HepG2 (cell line): ENCODE data around the gene RABGGTA. TPM values are rescaled to one million over a fixed set of nuclear protein-coding genes. Genes with fewer than 3 reads are reported as not detected.
A peak's percentile ranks its signal among the peaks of the same experiment; 100 is the strongest.

Experiments used
- ELF4 ChIP-seq: sonication (generic); formaldehyde crosslinking; IDR thresholded peaks from 2 replicates; pipeline ENCODE4 v1.5.0; 2020; ENCODE audit warnings: missing genetic modification reagents, mild to moderate bottlenecking, moderate library complexity, borderline replicate concordance
- GATA4 ChIP-seq: sonication (generic); IDR thresholded peaks from 2 replicates; pipeline ENCODE4 v1.6.1; 2016; ENCODE audit warnings: antibody characterized with exemption, low read depth, borderline replicate concordance
- KDM3A ChIP-seq: IDR thresholded peaks from 2 replicates; pipeline ENCODE4 v1.6.1; 2018; ENCODE audit warnings: low read depth, missing compliant biosample characterization
- LBX2 ChIP-seq: sonication (generic); formaldehyde crosslinking; IDR thresholded peaks from 2 replicates; pipeline ENCODE4 v1.5.0; 2020; ENCODE audit warnings: missing genetic modification reagents, mild to moderate bottlenecking, borderline replicate concordance
- NFAT5 ChIP-seq: sonication (generic); formaldehyde crosslinking; IDR thresholded peaks from 2 replicates; pipeline ENCODE4 v1.4.0; 2020; ENCODE audit warnings: missing genetic modification reagents
- PCBP2 ChIP-seq: fragments of 200-400 bp; formaldehyde crosslinking; optimal IDR thresholded peaks from 2 replicates; pipeline ENCODE3; 2018; ENCODE audit warnings: low read length, low read depth; ENCODE audit not compliant: poor library complexity, severe bottlenecking
- POLR2G ChIP-seq: fragments of 200-400 bp; formaldehyde crosslinking; IDR thresholded peaks from 2 replicates; pipeline ENCODE4 v1.6.1; 2018; ENCODE audit warnings: mild to moderate bottlenecking, low read depth, low read length, moderate library complexity
- PRDM10 ChIP-seq: sonication (generic); formaldehyde crosslinking; IDR thresholded peaks from 2 replicates; pipeline ENCODE4 v1.4.0; 2020; ENCODE audit warnings: low read depth, missing genetic modification reagents
- RFXANK ChIP-seq: IDR thresholded peaks from 2 replicates; pipeline ENCODE4 v1.6.1; 2016
- SUZ12 ChIP-seq: fragments of 150-350 bp; IDR thresholded peaks from 2 replicates; pipeline ENCODE4 v1.6.1; 2014; ENCODE audit warnings: low read depth, low read length
- TRAFD1 ChIP-seq: sonication (generic); formaldehyde crosslinking; IDR thresholded peaks from 2 replicates; pipeline ENCODE4 v1.5.1; 2020; ENCODE audit warnings: missing genetic modification reagents, mild to moderate bottlenecking, borderline replicate concordance
- XRCC5 ChIP-seq: fragments of 200-400 bp; formaldehyde crosslinking; optimal IDR thresholded peaks from 2 replicates; pipeline ENCODE3; 2017; ENCODE audit warnings: mild to moderate bottlenecking, low read length
- ZNF329 ChIP-seq: sonication (generic); formaldehyde crosslinking; IDR thresholded peaks from 2 replicates; pipeline ENCODE4 v1.9.0; 2021; ENCODE audit warnings: low read depth, mild to moderate bottlenecking, missing genetic modification reagents
- ZNF557 ChIP-seq: sonication (generic); formaldehyde crosslinking; IDR thresholded peaks from 2 replicates; pipeline ENCODE4 v1.4.0; 2020; ENCODE audit warnings: missing genetic modification reagents
- ZNF816 ChIP-seq: sonication (generic); formaldehyde crosslinking; IDR thresholded peaks from 2 replicates; pipeline ENCODE4 v1.8.0; 2022; ENCODE audit warnings: missing genetic modification reagents, mild to moderate bottlenecking, borderline replicate concordance
- ZNF839 ChIP-seq: sonication (generic); formaldehyde crosslinking; IDR thresholded peaks from 2 replicates; pipeline ENCODE4 v1.4.0; 2020; ENCODE audit warnings: missing genetic modification reagents, mild to moderate bottlenecking, borderline replicate concordance
- polyA plus RNA-seq, 8 experiments: library from polyadenylated mRNA; depleted of rRNA in 3 of 8; stranded (reverse) in 7 of 8; unstranded in 1 of 8; fragments of >200 nt; fragmentation: Illumina TruSeq in 4 of 8; extraction: Trizol in 4 of 8; gene quantifications; 2 replicates each; pipeline versions ENCODE4 v1.2.1 to v1.2.3, GENCODE V29; 2011 to 2016; ENCODE audit warnings: low read depth in 4 of 8, missing spikeins in 1 of 8, mixed read lengths in 1 of 8; ENCODE audit not compliant: insufficient read depth in 1 of 8
- total RNA-seq, 5 experiments: library from RNA; depleted of rRNA; stranded (reverse); fragments of >200 nt; fragmentation: Illumina TruSeq; extraction: Trizol; gene quantifications; 2 replicates each; pipeline ENCODE4 v1.2.3, GENCODE V29; 2016; ENCODE audit warnings: low read depth in 1 of 5

The RABGGTA gene
- total and polyA plus RNA-seq, 2 of the 13 experiments (the other 11 are each of a cell fraction or from before 2014, with no cell fraction given): 57.9 to 90.8 TPM

- TF ChIP-seq LBX2 (CRISPR knock-in tag) (no peak), ZNF839 (CRISPR knock-in tag) (peak; percentile 72), GATA4 (no peak; the same call in 1 of the 2 replicates), ZNF329 (no peak; the same call in 1 of the 2 replicates), ZNF557 (CRISPR knock-in tag) (no peak), KDM3A (peak; percentile 72), RFXANK (CRISPR knock-in tag) (0 out of 2 replicates have a peak, but pooled peaks have one; percentile 9), NFAT5 (CRISPR knock-in tag) (no peak; the same call in 1 of the 2 replicates), ELF4 (peak; percentile 100), XRCC5 (no peak), TRAFD1 (CRISPR knock-in tag) (no peak), PRDM10 (peak; percentile 76; the same call in 1 of the 2 replicates), POLR2G (peak; percentile 92), SUZ12 (peak; percentile 95), ZNF816 (CRISPR knock-in tag) (peak; percentile 83; the same call in 1 of the 2 replicates), PCBP2 (peak; percentile 70)
Observed at GRCh38 chr14:24232121-24232644, 39.2 kb downstream of the RABGGTA start, which contains the start of gene NEDD8 (continued).
